HG03095 (cell line): ENCODE results near the gene ELMOD1.

Experiments used
- ATAC-seq: cut with Tn5 transposase; IDR thresholded peaks from one replicate; pipeline ENCODE4 v1.9.1; 2021; ENCODE audit warnings: moderate library complexity; ENCODE audit not compliant: unreplicated experiment

Gene ELMOD1

DNA sequence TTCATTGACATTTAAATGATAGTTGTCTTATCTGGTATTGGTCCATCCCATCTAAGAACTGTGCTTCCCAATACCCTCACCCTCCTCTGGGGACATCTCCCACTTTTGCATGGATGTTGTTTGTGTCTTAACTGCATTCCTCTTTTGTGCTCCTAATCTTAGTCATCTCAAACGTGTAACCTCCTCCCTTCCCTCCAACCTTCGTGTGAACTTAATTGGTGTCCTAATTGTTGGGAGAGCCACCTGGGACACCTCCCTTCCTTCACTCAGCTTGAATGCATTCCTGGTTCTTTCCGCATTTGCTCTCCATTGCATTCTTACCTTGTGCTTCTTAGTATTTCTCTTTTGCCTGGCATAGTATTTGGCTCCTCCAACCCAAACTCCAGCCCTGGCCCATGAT, 9.8 kb upstream of the ELMOD1 start:
- ATAC-seq, result no peak

DNA sequence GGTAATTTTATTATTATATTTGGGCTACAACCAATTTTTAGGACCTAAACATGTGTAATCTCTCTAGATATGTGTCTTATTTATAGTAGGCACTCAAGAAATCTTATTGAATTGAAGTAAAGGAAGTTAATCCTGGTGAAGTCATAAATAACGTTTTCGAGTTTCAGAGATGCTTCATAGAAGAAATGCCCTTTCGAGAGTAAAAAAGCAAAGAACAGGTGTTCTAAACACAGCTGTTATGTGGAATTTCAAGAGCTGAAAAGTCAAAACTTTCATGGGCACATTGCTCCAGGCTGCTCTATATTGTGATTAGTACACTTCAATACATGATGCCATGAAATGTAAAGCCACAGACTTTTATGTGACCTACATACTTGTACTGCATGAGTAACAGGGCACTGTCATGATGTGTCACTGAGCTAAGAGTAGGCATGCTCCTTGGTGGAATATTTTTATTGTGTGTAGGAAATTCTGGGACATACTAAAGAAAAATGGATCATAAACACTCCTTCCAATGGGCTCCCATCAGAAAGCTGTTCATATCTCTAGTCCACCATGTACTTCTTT, 7.2 kb upstream of the ELMOD1 start:
- no peak for ATAC-seq

GRCh38 chr11:107587306-107587979, 3.5 kb upstream of the ELMOD1 start:
- no peak for ATAC-seq

DNA sequence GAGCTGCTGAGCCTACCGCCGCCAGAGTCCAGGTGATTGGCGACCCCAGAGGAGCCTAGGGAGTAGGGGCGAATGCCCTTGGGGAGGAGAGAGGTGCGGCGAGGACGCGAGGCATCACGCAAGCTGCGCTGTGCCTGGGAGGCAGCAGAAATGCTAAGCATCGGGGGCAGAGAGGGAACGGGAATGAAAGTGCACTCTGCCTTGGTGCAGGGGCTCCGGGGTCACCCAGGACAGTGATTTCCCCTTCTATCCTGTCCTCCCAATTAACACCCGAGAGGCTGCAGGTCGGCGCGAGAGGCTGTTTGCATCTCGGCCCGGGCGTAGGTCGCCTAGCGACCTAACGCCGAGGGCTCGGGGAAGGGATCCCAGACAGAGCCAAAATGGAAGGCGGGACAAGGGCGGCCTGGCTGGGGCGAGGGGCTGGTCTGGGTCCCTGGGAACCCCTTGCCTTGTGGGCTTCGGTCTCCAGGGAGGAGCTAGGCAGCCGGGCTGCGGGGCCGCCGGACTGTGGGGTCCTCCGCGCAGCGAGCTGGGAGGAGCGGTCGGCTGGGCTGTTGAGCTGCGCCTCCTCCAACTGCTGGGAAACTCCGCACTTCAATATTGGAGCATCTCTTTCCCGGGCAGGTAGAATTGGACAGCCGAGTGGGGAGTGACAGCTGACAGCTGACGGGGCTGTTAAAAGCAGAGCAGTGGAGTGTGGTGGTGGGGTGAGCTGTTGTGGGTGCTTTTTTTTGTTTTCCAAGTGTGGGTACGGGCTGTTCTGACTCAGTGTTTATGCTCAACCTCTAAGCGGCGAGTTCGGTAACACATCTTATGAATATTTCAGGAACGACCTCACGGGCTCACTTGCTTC, 657 bp downstream of the ELMOD1 start:
- ATAC-seq, result peak; percentile 32

DNA sequence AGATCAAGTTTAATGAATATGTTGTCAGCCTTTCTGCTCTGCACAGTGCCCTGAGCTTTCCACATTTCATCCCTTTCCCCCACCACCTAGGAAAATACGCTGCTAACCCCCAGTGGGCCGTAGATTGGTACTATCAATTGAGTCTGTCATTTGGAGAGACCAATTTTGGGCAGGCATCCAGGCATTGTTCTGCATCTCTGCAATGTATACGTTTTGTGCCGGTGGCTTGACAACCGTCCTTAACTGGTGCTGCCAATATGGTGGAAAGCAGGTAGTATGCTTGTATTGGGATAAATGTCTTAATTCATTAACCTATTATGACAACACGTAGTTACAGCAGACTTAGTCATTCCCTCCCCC, 1.3 kb downstream of the ELMOD1 start:
- no peak for ATAC-seq

DNA sequence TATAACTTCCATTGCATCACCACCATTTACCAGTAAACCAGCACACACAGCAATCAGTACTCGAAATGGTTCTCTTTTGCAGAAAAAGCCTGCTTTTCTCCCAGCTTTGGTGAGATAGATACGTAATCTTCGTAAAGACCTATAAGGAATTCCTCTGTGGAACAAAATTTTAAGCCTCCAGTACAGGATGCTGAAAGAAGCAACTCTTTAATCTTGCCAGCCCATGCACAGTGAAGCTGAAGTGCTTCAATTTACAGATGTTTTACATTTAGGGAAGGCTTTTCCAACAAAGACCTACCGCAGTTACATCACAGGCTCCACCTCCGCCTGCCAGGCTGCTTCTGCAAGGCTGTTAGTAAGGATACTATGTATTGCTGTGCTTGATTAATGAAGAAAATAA, 1.9 kb downstream of the ELMOD1 start:
- no peak for ATAC-seq

- ATAC-seq, result no peak
These were observed 3.0 kb downstream of the ELMOD1 start for GRCh38 chr11:107593951-107594350.

DNA sequence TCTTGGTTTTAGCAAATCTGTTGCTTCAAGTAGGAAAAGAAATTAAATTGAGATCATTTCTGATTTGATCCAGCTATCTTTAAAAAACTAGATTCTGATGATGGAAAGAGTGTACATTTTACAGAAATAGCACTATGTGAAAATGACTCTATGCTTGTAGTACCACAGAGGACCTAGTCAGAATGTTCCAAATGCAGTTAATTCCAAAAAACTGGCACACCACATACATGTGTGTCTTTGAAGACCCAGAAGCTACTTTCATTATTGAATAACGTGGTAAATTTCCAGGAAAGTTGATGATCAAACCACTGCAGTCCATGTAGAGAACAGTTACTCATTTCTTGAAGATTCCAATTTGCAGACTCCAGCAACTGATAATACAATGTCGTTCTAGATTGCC, 3.8 kb downstream of the ELMOD1 start:
- no peak for ATAC-seq

DNA sequence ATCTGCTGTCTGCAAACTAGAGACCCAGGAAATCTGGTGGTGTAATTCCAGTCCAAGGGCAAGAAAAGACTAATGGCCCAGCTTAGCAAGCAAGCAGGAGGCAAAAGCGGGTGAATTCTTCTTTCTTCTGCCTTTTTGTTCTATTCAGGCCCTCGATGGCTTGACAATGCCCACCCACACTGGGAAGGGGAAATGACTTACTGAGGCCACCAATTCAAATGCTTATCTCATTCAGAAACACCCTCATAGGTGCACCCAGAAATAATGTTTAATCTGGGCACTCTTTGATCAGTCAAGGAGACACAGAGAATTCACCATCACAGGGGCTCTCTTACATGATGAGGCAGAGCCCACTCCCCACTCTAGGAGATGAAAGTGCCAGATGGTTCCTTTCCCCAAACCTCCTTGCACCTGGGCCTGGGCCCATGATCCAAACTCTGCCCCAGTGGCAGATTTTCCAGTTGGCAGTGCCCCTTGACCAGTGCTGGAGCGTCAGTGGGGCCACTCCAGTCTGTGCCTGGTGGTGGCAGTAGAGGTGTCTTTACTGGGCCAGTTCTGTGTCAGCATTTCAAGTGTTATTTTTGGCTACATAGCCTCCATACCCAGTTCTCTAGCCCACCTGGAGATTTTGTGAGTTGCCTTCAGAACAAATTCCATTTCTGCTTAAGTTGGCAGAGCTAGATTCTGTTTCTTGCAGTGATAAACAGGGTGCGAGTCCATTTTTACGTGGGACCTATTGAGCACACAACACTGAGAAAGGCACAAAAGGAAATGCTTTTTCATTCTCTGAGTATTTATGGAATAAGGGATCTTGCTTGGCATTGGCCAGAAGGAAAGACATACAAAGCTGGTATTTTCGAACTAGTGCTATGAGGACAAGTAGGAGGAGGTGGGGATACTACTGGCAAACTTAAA, 7.5 kb downstream of the ELMOD1 start:
- peak; percentile 63 for ATAC-seq

DNA sequence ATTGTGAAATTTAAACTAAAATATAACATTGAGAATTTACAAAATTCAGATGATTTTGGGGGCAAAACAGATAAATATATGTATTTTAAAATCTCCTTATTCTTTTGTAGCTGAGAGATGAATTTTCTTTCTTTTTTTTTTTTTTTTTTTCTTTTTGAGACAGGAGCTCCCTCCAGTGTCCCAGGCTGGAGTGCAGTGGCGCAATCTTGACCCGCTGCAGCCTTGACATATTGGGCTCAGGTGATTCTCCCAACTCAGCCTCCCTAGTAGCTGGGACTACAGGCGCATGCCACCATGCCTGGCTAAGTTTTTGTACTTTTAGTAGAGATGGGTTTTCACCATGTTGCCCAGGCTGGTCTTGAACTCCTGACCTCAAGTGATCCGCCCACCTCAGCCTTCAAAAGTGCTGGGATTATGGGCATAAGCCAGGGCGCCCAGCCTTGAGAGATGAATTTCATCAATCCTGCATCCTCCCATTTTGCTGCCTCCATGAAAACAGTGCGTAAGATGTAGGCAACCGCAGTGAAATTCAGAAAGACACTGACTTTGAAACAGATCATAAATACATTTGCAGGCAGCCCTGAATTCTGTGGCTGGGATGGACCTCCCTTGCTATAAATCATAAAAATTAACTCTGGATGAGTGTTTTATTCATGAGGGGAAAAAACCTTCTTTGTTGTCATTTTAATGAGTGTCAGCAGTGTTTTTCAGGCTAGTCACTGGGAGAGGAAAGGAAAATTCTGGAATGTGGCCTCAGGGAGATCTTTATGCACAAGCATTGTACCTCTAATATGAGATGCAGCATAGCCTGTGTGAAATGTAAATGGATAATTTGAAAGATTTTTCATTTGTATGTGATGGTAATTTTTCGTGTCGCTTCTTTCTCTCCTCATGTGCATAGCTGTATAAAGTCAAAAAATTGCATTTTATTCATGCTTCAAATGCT, 14.4 kb downstream of the ELMOD1 start:
- no peak for ATAC-seq

- no peak for ATAC-seq
These were observed 15.2 kb downstream of the ELMOD1 start for GRCh38 chr11:107606141-107606540.

DNA sequence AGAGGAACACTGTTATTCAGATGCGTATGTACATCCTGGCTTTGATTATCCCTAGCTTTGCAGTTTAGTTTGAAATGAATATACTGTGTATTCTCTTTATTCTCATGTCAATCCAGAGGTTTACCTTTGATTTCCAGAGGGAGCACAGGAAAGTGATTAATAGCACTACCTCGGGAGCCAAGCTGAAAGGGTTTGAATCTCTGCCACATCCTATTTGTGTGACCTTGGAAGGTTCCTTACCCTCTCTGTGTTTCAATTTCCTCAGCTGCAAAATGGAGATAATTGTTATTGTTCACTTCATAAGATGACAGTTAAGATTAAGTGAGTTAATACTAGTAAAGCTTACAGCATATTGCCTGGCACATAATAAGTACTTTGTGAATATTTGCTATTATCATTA, 17.9 kb downstream of the ELMOD1 start:
- ATAC-seq, result no peak

GRCh38 chr11:107609400-107610218, 18.7 kb downstream of the ELMOD1 start:
- no peak for ATAC-seq

DNA sequence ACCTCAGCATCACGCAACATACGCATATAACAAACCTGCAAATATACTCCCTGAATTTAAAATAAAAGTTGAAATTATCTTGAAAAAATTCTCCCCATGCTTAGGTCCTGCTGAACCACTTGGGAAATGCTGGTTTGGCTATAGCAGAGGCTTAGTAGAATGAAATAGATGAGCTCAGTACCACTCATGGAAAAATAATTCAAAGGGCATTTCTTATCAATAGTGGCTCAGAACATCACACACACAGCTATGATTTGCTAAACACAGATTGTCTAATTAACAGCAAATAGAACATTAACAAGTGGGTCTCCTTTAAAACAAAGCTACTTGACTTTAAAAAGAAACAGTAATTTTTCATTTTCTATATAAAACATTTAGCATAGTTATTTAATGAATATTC, 21.5 kb downstream of the ELMOD1 start:
- no peak for ATAC-seq

GRCh38 chr11:107619926-107620325, 29.0 kb downstream of the ELMOD1 start:
- no peak for ATAC-seq

DNA sequence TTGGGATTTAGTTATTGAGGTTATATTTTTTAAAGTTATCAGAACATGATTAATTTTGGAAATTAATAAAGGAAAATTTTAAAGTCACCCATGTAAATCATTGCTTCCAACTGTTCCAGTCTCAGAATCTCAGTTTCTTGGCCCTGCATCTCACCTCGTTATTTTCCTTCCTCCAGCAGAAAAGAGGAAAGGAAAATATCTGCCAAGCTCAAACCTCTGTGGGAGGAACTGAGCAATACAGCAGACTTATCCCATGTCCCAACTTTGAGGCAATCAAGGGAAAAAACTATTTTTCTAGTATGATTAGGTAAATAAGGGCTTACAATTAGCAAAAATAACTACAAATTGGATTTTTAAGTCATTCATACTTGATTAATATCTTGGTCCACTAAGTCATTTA, 30.1 kb downstream of the ELMOD1 start:
- no peak for ATAC-seq

DNA sequence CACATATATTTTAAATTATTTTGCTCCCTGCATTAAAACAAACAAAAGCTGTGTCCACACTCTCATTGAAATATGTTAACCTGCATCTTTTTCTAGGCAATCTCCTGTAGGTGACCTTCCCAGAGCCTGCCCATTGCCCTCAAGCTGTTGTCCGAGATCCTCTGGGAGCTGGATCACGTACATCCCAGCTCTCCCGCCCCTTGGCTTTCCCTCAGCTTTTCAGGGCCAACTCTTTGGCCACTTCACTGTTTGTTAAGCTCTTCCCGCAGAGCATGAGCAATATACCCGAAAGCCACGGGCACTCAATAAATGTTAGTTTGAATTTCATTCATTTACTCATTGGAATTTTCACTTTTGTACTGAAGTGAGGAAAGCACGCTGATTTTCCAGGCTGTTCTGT, 32.2 kb downstream of the ELMOD1 start:
- ATAC-seq, result no peak

DNA sequence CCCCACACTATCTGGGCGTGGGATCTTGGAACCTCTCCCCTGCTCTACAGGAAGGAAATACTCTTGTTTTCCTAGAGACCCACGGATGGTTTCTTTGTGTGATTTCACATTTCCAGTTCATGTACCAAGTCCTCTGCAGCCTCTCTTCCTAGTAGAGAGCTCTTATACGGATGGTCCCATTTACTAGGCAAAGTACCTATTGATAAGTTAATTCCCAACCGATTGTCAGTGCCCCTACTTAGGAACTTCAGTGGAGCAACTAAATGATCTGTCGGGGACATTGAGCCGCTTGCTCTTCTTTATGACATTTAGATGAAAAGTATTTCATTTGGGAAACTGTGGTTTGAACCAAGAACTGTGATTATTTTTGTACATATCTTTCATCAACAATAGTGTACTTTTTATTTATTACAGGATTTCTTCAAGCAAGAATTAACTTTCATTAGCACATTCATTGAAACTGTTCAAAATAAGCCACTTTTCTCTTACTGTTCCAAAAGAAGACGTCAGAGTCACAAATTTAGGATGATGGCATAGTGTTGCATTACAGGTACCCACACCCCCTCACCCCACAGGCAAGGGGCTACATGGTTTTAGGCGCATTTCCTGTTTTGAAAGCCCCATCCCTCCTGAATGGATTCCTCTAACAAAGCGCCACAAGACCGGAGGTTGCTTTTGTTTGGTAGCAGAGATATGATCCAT, 34.2 kb downstream of the ELMOD1 start:
- ATAC-seq, result no peak

- no peak for ATAC-seq
These were observed 34.7 kb downstream of the ELMOD1 start for GRCh38 chr11:107625685-107625989.
